ENCODE measurements around the gene ZNF282. TPM values are rescaled to one million over a fixed set of nuclear protein-coding genes. Genes with fewer than 3 reads are reported as not detected.

ZNF282 gene
- total and polyA plus RNA-seq, 10 donors: 4.7 to 25.8 (median 18.1) TPM

DNA sequence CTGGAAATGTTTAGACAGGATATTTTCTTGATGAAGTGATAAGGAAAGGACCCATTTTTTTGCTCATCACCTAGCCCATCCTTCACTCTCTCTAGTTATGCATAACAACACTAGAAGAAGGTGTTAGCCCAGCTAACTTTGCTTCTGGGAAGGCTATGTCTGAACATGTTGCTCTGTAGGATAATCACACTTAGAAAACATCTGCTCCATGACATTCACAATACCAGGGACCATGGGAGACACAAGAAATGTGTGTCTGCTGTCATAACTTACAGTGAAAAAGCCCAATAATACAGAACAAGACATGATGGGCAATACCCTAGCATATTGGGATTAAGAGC, 13.9 kb upstream of the ZNF282 start:
- no peak for DNase-seq
- TF ChIP-seq POLR2A (IDR thresholded peaks at IDR 0.05) (no peak), POLR2AphosphoS5 (IDR thresholded peaks at IDR 0.05) (no peak)
- TF ChIP-seq, protein P1, sequence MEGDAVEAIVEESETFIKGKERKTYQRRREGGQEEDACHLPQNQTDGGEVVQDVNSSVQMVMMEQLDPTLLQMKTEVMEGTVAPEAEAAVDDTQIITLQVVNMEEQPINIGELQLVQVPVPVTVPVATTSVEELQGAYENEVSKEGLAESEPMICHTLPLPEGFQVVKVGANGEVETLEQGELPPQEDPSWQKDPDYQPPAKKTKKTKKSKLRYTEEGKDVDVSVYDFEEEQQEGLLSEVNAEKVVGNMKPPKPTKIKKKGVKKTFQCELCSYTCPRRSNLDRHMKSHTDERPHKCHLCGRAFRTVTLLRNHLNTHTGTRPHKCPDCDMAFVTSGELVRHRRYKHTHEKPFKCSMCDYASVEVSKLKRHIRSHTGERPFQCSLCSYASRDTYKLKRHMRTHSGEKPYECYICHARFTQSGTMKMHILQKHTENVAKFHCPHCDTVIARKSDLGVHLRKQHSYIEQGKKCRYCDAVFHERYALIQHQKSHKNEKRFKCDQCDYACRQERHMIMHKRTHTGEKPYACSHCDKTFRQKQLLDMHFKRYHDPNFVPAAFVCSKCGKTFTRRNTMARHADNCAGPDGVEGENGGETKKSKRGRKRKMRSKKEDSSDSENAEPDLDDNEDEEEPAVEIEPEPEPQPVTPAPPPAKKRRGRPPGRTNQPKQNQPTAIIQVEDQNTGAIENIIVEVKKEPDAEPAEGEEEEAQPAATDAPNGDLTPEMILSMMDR (IDR thresholded peaks at IDR 0.05 in 8 of 11, conservative IDR thresholded peaks at IDR 0.05 in 3 of 11): no peak
- no peak overlapping the region for H3K4me3 ChIP-seq
- peak overlapping the region in 2 of 8 donors; percentile 9 to 22 for H3K27ac ChIP-seq
- H3K4me1 ChIP-seq: peaks cover 0 to 9% (median 3%) of the 10 kb centered on the region in 6 donors
- H3K9me3 ChIP-seq: no peaks in the 10 kb centered on the region
- H3K27me3 ChIP-seq (replicated peaks in 1 of 7): no peaks in the 10 kb centered on the region
- intact Hi-C loops (cut with DNase I; ENCODE audit: low total_unique reads): no loop called here
- H3K36me3 ChIP-seq: peaks cover under 1 to 64% (median 41%) of the 10 kb centered on the region in 6 donors

DNA sequence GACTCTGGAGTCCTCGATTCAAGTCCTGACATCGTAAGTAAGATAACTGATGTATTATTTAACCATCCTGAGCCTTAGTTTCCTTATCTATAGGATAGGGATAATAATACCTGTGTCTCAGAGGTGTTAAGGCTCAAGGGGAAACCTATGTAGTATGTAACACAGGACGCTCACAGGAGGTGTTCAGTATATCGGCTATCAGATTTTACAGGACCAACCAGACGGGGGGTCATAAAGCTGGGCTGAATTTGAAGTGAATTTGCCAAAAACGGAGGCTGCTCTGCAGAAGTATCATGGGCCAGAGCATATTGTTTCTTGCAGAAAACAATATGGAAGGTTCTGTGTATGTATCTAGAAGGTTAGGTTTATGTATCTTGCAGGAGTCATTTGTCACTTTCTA, 11.1 kb upstream of the ZNF282 start:
- Histone ChIP-seq H3K9me3 (no peaks in the 10 kb centered on the region), H3K4me3 (no peak overlapping the region), H3K27ac (no peak overlapping the region), H3K27me3 (replicated peaks in 1 of 7) (no peaks in the 10 kb centered on the region), H3K4me1 (peaks cover 0 to 9% (median 3%) of the 10 kb centered on the region in 6 donors), H3K36me3 (peaks cover 0 to 35% (median 12%) of the 10 kb centered on the region in 6 donors)
- TF ChIP-seq, protein P1 (IDR thresholded peaks at IDR 0.05 in 8 of 11, conservative IDR thresholded peaks at IDR 0.05 in 3 of 11): no peak
- no peak for TF ChIP-seq POLR2A (IDR thresholded peaks at IDR 0.05)
- no peak for TF ChIP-seq POLR2AphosphoS5 (IDR thresholded peaks at IDR 0.05)
- WGBS, 5 donors: 95 to 97% (median 95%) methylated on average over 6 of the region's 6 CpGs
- intact Hi-C loops (cut with DNase I; ENCODE audit: low total_unique reads): no loop called here
- no peak for DNase-seq

DNA sequence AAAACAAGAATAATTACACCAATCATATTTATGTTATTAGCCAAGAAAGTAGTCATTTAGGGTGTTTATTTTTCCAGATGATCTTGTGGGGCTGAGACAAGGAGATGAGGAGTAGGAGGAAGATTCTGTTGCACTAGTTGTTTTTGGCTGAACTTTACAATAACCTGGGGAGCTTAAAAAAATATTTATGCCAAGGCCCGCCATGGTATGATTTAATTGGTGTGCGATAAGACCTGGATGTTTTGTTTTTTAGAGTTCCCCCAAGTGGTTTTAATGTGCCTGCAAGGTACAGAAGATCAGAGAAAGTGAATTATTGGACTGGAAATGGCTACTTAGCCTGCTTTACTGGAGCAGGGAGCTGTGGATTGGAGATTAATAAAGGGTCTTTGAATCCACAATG, 7.1 kb upstream of the ZNF282 start:
- H3K36me3 ChIP-seq: no peaks in the 10 kb centered on the region
- H3K4me3 ChIP-seq: no peak overlapping the region
- H3K4me1 ChIP-seq: peaks cover 0 to 13% (median 3%) of the 10 kb centered on the region in 6 donors
- no peak for DNase-seq
- WGBS, 5 donors: 91 to 98% (median 93%) methylated on average over 2 of the region's 2 CpGs
- no peaks in the 10 kb centered on the region for H3K27me3 ChIP-seq (replicated peaks in 1 of 7)
- no peak overlapping the region for H3K27ac ChIP-seq
- no peaks in the 10 kb centered on the region for H3K9me3 ChIP-seq
- intact Hi-C loops (cut with DNase I; ENCODE audit: low total_unique reads): no loop called here
- TF ChIP-seq, protein P1 (IDR thresholded peaks at IDR 0.05 in 8 of 11, conservative IDR thresholded peaks at IDR 0.05 in 3 of 11): no peak
- TF ChIP-seq POLR2A (IDR thresholded peaks at IDR 0.05): no peak
- TF ChIP-seq POLR2AphosphoS5 (IDR thresholded peaks at IDR 0.05): no peak

DNA sequence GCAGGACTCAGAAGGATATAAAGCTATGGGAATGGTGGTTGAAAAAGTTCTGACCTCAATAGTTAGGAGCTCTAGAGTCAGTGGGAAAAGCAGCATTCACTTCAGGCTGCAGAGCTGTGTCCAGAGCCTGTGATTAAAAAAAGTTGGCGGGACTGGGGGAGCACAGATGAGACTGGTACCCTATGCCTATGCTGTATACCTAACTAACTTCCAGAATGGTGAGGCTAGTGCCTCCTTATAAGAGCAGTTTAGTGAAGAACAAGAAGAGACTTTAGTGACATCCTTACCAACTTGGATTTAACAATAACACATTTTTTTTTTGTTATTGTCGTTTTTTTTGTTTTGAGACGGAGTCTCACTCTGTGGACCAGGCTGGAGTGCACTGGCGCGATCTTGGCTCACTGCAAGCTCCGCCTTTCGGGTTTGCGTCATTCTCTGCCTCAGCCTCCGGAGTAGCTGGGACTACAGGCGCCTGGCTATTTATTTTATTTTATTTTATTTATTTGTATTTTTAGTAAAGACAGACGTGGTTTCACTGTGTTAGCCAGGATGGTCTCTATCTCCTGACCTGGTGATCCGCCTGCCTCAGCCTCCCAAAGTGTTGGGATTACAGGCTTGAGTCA, 6.6 kb upstream of the ZNF282 start:
- intact Hi-C loops (cut with DNase I; ENCODE audit: low total_unique reads): no loop called here
- TF ChIP-seq, protein P1 (IDR thresholded peaks at IDR 0.05 in 8 of 11, conservative IDR thresholded peaks at IDR 0.05 in 3 of 11): no peak
- TF ChIP-seq POLR2AphosphoS5 (IDR thresholded peaks at IDR 0.05): no peak
- no peak for TF ChIP-seq POLR2A (IDR thresholded peaks at IDR 0.05)

More for the DNA sequence above, 6.6 kb upstream of the ZNF282 start:
- H3K36me3 ChIP-seq: no peaks in the 10 kb centered on the region
- peak; percentile 41 for DNase-seq
- no peak overlapping the region for H3K4me3 ChIP-seq
- no peaks in the 10 kb centered on the region for H3K9me3 ChIP-seq
- H3K27me3 ChIP-seq (replicated peaks in 1 of 7): no peaks in the 10 kb centered on the region
- peaks cover 0 to 13% (median 3%) of the 10 kb centered on the region in 6 donors for H3K4me1 ChIP-seq
- no peak overlapping the region for H3K27ac ChIP-seq
- WGBS, 5 donors: 63 to 79% (median 68%) methylated on average over 12 of the region's 12 CpGs

All from spleen (tissue), 11 donors.